ACC112 (cell line): ENCODE measurements around the gene OLAH.
"Not testable (repeated sequence)": the region's sequence is repeated elsewhere in the genome, so short reads cannot be mapped to it uniquely, and the experiment has no call there.

ENCODE experiments used
- H2AFZ ChIP-seq: fragments of 200-600 bp; sonication (generic); one replicate; pipeline ENCODE4 v1.6.0; 2017; ENCODE audit warnings: antibody characterized with exemption, low read length; ENCODE audit not compliant: unreplicated experiment
- H3K27ac ChIP-seq: fragments of 200-600 bp; sonication (generic); 2 replicates; pipeline ENCODE4 v1.5.1; 2014; ENCODE audit warnings: low read depth, mild to moderate bottlenecking, antibody characterized with exemption, low read length, moderate library complexity
- H3K27me3 ChIP-seq: fragments of 200-600 bp; sonication (generic); 2 replicates; pipeline ENCODE4 v1.6.1; 2014; ENCODE audit warnings: mild to moderate bottlenecking, antibody characterized with exemption, low read length, moderate library complexity, mixed read lengths; ENCODE audit not compliant: insufficient read depth
- H3K36me3 ChIP-seq: fragments of 200-600 bp; sonication (generic); 2 replicates; pipeline ENCODE4 v1.6.1; 2016; ENCODE audit warnings: mild to moderate bottlenecking, antibody characterized with exemption, low read length, moderate library complexity, mixed read lengths; ENCODE audit not compliant: insufficient read depth
- H3K4me1 ChIP-seq: fragments of 200-600 bp; sonication (generic); one replicate; pipeline ENCODE4 v1.6.1; 2016; ENCODE audit warnings: low read length, mixed read lengths; ENCODE audit not compliant: insufficient read depth, unreplicated experiment, control insufficient read depth
- H3K4me3 ChIP-seq: fragments of 200-600 bp; sonication (generic); 2 replicates; pipeline ENCODE4 v1.5.1; 2014; ENCODE audit warnings: mild to moderate bottlenecking, low read depth, low read length
- H3K79me2 ChIP-seq: fragments of 200-600 bp; sonication (generic); one replicate; pipeline ENCODE4 v1.6.0; 2016; ENCODE audit warnings: low read length; ENCODE audit not compliant: control insufficient read depth, unreplicated experiment, insufficient read depth

The OLAH gene

GRCh38 chr10:15043674-15044073 lies at the start of gene OLAH:
Gene OLAH (plus strand): TSS chr10:15043943. CDS start chr10:15047289, 3,346 bp downstream.
- Histone ChIP-seq H3K27me3 (no peaks in the 10 kb centered on the region), H3K36me3 (no peaks in the 10 kb centered on the region), H3K27ac (peak within 1 kb of the TSS; percentile 46; the same call in 1 of the 2 replicates), H3K4me3 (no peak within 1 kb of the TSS), H3K79me2 (no peaks in the 10 kb centered on the region), H3K4me1 (peaks cover 10% of the 10 kb centered on the region), H2AFZ (no peak within 1 kb of the TSS)

- Histone ChIP-seq H3K36me3 (no peaks in the 10 kb centered on the region), H3K4me3 (no peak overlapping the region), H2AFZ (no peak overlapping the region), H3K27me3 (no peaks in the 10 kb centered on the region), H3K79me2 (no peaks in the 10 kb centered on the region), H3K4me1 (no peaks in the 10 kb centered on the region), H3K27ac (no peak overlapping the region)
These were observed 47.7 kb upstream of the OLAH start for GRCh38 chr10:14995964-14996565.

- not testable (repeated sequence) for H3K4me3 ChIP-seq, H3K4me1 ChIP-seq, H3K27ac ChIP-seq, H2AFZ ChIP-seq, H3K79me2 ChIP-seq, H3K36me3 ChIP-seq, H3K27me3 ChIP-seq
These were observed 30.2 kb upstream of the OLAH start for GRCh38 chr10:15013530-15013929.

- no peak overlapping the region for H3K27ac ChIP-seq
- H3K36me3 ChIP-seq = no peaks in the 10 kb centered on the region
- no peak overlapping the region for H2AFZ ChIP-seq
- H3K4me1 ChIP-seq = peaks cover 5% of the 10 kb centered on the region
- no peaks in the 10 kb centered on the region for H3K27me3 ChIP-seq
- no peaks in the 10 kb centered on the region for H3K79me2 ChIP-seq
- no peak overlapping the region for H3K4me3 ChIP-seq
These were observed 28.3 kb upstream of the OLAH start for GRCh38 chr10:15015451-15015850.

- H2AFZ ChIP-seq = peak overlapping the region; percentile 44
- H3K4me1 ChIP-seq = peaks cover 11% of the 10 kb centered on the region
These were observed 22.8 kb upstream of the OLAH start for GRCh38 chr10:15020966-15021365.

GRCh38 chr10:15023079-15023478 lies 20.7 kb upstream of the OLAH start:
- H3K4me3 ChIP-seq, H2AFZ ChIP-seq, H3K36me3 ChIP-seq, H3K79me2 ChIP-seq, H3K27me3 ChIP-seq, H3K27ac ChIP-seq: not testable (repeated sequence)
- H3K4me1 ChIP-seq = peaks cover 11% of the 10 kb centered on the region

More at GRCh38 chr10:15020966-15021365, 22.8 kb upstream of the OLAH start:
- 0 out of 2 replicates have a peak overlapping the region, but pooled peaks have one; percentile 10 for H3K27ac ChIP-seq
- not testable (repeated sequence) for H3K36me3 ChIP-seq, H3K79me2 ChIP-seq, H3K27me3 ChIP-seq, H3K4me3 ChIP-seq

GRCh38 chr10:15024017-15025004 lies 19.4 kb upstream of the OLAH start:
- peaks cover 11% of the 10 kb centered on the region for H3K4me1 ChIP-seq
- H3K27me3 ChIP-seq, H3K36me3 ChIP-seq, H3K27ac ChIP-seq, H3K4me3 ChIP-seq, H3K79me2 ChIP-seq, H2AFZ ChIP-seq: not testable (repeated sequence)

- H3K36me3 ChIP-seq, H3K4me3 ChIP-seq, H3K27ac ChIP-seq, H3K79me2 ChIP-seq, H2AFZ ChIP-seq, H3K27me3 ChIP-seq: not testable (repeated sequence)
- peaks cover 11% of the 10 kb centered on the region for H3K4me1 ChIP-seq
These were observed 18.7 kb upstream of the OLAH start for GRCh38 chr10:15025040-15025439.

- H3K79me2 ChIP-seq = no peaks in the 10 kb centered on the region
- no peak overlapping the region for H3K4me3 ChIP-seq
- H3K27me3 ChIP-seq = no peaks in the 10 kb centered on the region
- no peaks in the 10 kb centered on the region for H3K36me3 ChIP-seq
- H3K27ac ChIP-seq = no peak overlapping the region
- no peak overlapping the region for H2AFZ ChIP-seq
- H3K4me1 ChIP-seq = no peaks in the 10 kb centered on the region
These were observed 16.0 kb upstream of the OLAH start for GRCh38 chr10:15027741-15028140.

- no peaks in the 10 kb centered on the region for H3K79me2 ChIP-seq
- no peaks in the 10 kb centered on the region for H3K36me3 ChIP-seq
- no peak overlapping the region for H3K4me3 ChIP-seq
- peak overlapping the region; percentile 4; the same call in 1 of the 2 replicates for H3K27ac ChIP-seq
- no peak overlapping the region for H2AFZ ChIP-seq
- H3K27me3 ChIP-seq = no peaks in the 10 kb centered on the region
- peaks cover 11% of the 10 kb centered on the region for H3K4me1 ChIP-seq
These were observed 8.1 kb upstream of the OLAH start for GRCh38 chr10:15035385-15036301.
